SK-N-SH treated with all-trans-retinoic acid at 6 μM for 48 hours (cell line): ENCODE results near the gene ADCY5.

Experiments used
- ATAC-seq: fragments of 200-7000 bp; cut with Tn5 transposase; 3 replicates; pipeline ENCODE4 v1.9.1; 2020; ENCODE audit warnings: mild to moderate bottlenecking, moderate library complexity
- ARNTL ChIP-seq: fragments of 450-650 bp; formaldehyde crosslinking; IDR thresholded peaks from 2 replicates; pipeline ENCODE4 v1.5.0; 2020; ENCODE audit warnings: low read depth, mild to moderate bottlenecking, moderate library complexity, borderline replicate concordance
- BACH2 ChIP-seq: fragments of 250-450 bp; sonication (Bioruptor Pico); IDR thresholded peaks from 2 replicates; pipeline ENCODE4 v1.9.0; 2021; ENCODE audit warnings: mild to moderate bottlenecking, borderline replicate concordance
- CSDC2 ChIP-seq: fragments of 250-450 bp; sonication (Bioruptor Pico); IDR thresholded peaks from 2 replicates; pipeline ENCODE4 v1.5.0; 2020; ENCODE audit warnings: mild to moderate bottlenecking, moderate library complexity
- ESRRG ChIP-seq: fragments of 250-450 bp; sonication (Bioruptor Pico); IDR thresholded peaks from 2 replicates; pipeline ENCODE4 v1.6.1; 2021; ENCODE audit warnings: mild to moderate bottlenecking
- GLIS3 ChIP-seq: fragments of 250-450 bp; sonication (Bioruptor Pico); IDR thresholded peaks from 2 replicates; pipeline ENCODE4 v1.5.0; 2020; ENCODE audit warnings: mild to moderate bottlenecking, moderate library complexity
- ISL1 ChIP-seq: fragments of 250-450 bp; sonication (Bioruptor Pico); IDR thresholded peaks from 2 replicates; pipeline ENCODE4 v2.1.2; 2022; ENCODE audit warnings: mild to moderate bottlenecking, moderate library complexity
- OSR1 ChIP-seq: fragments of 250-450 bp; sonication (Bioruptor Pico); IDR thresholded peaks from 2 replicates; pipeline ENCODE4 v1.8.0; 2022; ENCODE audit warnings: moderate library complexity, mild to moderate bottlenecking, inconsistent platforms
- PPARA ChIP-seq: fragments of 250-450 bp; sonication (Bioruptor Pico); IDR thresholded peaks from 2 replicates; pipeline ENCODE4 v1.5.0; 2020; ENCODE audit warnings: mild to moderate bottlenecking, borderline replicate concordance
- RARB ChIP-seq: fragments of 250-450 bp; sonication (Bioruptor Pico); IDR thresholded peaks from 2 replicates; pipeline ENCODE4 v1.8.0; 2021; ENCODE audit warnings: mild to moderate bottlenecking, moderate library complexity
- SNAI2 ChIP-seq: fragments of 250-450 bp; sonication (Bioruptor Pico); IDR thresholded peaks from 2 replicates; pipeline ENCODE4 v1.5.0; 2020; ENCODE audit warnings: mild to moderate bottlenecking, moderate library complexity
- ZC3H10 ChIP-seq: fragments of 250-450 bp; sonication (Bioruptor Pico); IDR thresholded peaks from 2 replicates; pipeline ENCODE4 v1.5.1; 2021; ENCODE audit warnings: mild to moderate bottlenecking, moderate library complexity
- ZFP3 ChIP-seq: fragments of 250-450 bp; sonication (Bioruptor Pico); IDR thresholded peaks from 2 replicates; pipeline ENCODE4 v1.5.0; 2020; ENCODE audit warnings: mild to moderate bottlenecking, moderate library complexity
- ZNF565 ChIP-seq: fragments of 450-650 bp; formaldehyde crosslinking; conservative IDR thresholded peaks from 2 replicates; pipeline ENCODE4 v1.5.0; 2020; ENCODE audit warnings: low read depth, mild to moderate bottlenecking, moderate library complexity
- ZNF70 ChIP-seq: fragments of 450-650 bp; formaldehyde crosslinking; IDR thresholded peaks from 2 replicates; pipeline ENCODE4 v1.5.0; 2020; ENCODE audit warnings: mild to moderate bottlenecking, moderate library complexity
- TF ChIP-seq, protein P1 (sequence below): fragments of 250-450 bp; sonication (Bioruptor Pico); IDR thresholded peaks from 2 replicates; pipeline ENCODE4 v1.8.0; 2021; ENCODE audit warnings: low read depth, mild to moderate bottlenecking, moderate library complexity, borderline replicate concordance
- TF ChIP-seq, protein P2 (sequence below): fragments of 250-450 bp; sonication (Bioruptor Pico); IDR thresholded peaks from 2 replicates; pipeline ENCODE4 v1.8.0; 2020; ENCODE audit warnings: mild to moderate bottlenecking, moderate library complexity, borderline replicate concordance
- TF ChIP-seq, protein P3 (sequence below): fragments of 250-450 bp; sonication (Bioruptor Pico); IDR thresholded peaks from 2 replicates; pipeline ENCODE4 v1.5.0; 2020; ENCODE audit warnings: mild to moderate bottlenecking, moderate library complexity
- TF ChIP-seq, protein P4 (sequence below): fragments of 250-450 bp; sonication (Bioruptor Pico); IDR thresholded peaks from 2 replicates; pipeline ENCODE4 v1.5.1; 2020; ENCODE audit warnings: low read depth, mild to moderate bottlenecking, moderate library complexity
- TF ChIP-seq, protein P5 (sequence below): fragments of 250-450 bp; sonication (Bioruptor Pico); IDR thresholded peaks from 2 replicates; pipeline ENCODE4 v1.5.1; 2021; ENCODE audit warnings: mild to moderate bottlenecking, moderate library complexity

The ADCY5 gene

DNA sequence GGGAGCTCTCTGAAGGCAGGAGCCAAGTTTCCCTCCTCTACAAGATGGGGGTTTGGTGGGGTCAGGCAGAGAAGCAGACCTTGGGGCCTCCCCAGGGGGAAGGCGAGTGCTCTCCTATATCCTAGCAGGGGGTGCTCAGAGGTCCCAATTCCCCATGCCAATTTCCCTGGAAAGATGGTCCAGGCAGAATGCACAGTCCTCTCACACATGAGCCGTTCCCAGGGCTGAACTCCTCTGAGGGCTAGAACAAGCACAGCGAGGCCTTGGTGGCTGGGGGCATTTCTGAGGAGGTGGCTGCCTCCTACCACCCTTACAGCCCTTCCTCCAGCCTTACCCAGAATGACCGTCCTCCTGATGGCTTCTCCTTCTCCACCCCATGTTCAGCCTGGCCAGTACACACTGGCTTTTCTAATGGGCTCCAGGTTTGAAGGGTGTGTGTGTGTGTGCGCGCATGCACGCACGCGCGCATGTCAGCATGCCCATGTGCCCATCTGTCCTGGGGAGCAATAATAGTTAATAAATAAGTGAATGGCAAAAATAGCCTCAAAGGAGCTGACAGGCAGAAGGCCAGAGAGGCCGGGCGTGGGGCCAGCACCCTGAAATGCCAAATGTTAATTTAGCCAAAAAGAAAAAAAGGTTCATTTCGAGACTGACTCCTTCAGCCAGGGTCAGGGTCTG is 24.4 kb downstream of the ADCY5 start (continued):
- TF ChIP-seq, protein P1, sequence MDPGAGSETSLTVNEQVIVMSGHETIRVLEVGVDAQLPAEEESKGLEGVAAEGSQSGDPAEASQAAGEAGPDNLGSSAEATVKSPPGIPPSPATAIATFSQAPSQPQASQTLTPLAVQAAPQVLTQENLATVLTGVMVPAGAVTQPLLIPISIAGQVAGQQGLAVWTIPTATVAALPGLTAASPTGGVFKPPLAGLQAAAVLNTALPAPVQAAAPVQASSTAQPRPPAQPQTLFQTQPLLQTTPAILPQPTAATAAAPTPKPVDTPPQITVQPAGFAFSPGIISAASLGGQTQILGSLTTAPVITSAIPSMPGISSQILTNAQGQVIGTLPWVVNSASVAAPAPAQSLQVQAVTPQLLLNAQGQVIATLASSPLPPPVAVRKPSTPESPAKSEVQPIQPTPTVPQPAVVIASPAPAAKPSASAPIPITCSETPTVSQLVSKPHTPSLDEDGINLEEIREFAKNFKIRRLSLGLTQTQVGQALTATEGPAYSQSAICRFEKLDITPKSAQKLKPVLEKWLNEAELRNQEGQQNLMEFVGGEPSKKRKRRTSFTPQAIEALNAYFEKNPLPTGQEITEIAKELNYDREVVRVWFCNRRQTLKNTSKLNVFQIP (CRISPR knock-in tag) = no peak
- no peak for TF ChIP-seq RARB (CRISPR knock-in tag)
- TF ChIP-seq, protein P2, sequence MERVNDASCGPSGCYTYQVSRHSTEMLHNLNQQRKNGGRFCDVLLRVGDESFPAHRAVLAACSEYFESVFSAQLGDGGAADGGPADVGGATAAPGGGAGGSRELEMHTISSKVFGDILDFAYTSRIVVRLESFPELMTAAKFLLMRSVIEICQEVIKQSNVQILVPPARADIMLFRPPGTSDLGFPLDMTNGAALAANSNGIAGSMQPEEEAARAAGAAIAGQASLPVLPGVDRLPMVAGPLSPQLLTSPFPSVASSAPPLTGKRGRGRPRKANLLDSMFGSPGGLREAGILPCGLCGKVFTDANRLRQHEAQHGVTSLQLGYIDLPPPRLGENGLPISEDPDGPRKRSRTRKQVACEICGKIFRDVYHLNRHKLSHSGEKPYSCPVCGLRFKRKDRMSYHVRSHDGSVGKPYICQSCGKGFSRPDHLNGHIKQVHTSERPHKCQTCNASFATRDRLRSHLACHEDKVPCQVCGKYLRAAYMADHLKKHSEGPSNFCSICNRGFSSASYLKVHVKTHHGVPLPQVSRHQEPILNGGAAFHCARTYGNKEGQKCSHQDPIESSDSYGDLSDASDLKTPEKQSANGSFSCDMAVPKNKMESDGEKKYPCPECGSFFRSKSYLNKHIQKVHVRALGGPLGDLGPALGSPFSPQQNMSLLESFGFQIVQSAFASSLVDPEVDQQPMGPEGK (CRISPR knock-in tag) = no peak
- TF ChIP-seq ESRRG (CRISPR knock-in tag) = no peak

DNA sequence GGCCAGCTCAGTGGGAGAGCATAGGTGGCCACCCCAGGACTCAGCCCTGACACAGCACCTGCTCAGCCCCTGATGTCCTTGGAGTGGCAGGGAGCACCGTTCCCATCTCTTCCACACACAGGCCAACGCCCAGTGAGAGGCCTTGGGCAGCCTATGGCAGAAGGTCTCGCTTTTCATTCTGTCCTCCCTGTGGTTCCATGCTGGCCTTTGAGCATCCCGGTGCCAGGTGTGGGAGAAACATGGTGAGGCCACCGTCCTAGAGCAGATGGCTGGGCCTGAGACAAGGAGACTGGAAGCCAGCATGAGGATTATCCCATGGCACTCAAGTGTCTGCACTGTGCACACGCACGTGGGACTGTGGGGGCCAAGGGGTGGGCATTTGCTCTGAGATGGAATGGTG is 25.1 kb downstream of the ADCY5 start:
- no peak for ATAC-seq
- TF ChIP-seq, protein P3, sequence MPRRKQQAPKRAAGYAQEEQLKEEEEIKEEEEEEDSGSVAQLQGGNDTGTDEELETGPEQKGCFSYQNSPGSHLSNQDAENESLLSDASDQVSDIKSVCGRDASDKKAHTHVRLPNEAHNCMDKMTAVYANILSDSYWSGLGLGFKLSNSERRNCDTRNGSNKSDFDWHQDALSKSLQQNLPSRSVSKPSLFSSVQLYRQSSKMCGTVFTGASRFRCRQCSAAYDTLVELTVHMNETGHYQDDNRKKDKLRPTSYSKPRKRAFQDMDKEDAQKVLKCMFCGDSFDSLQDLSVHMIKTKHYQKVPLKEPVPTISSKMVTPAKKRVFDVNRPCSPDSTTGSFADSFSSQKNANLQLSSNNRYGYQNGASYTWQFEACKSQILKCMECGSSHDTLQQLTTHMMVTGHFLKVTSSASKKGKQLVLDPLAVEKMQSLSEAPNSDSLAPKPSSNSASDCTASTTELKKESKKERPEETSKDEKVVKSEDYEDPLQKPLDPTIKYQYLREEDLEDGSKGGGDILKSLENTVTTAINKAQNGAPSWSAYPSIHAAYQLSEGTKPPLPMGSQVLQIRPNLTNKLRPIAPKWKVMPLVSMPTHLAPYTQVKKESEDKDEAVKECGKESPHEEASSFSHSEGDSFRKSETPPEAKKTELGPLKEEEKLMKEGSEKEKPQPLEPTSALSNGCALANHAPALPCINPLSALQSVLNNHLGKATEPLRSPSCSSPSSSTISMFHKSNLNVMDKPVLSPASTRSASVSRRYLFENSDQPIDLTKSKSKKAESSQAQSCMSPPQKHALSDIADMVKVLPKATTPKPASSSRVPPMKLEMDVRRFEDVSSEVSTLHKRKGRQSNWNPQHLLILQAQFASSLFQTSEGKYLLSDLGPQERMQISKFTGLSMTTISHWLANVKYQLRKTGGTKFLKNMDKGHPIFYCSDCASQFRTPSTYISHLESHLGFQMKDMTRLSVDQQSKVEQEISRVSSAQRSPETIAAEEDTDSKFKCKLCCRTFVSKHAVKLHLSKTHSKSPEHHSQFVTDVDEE (CRISPR knock-in tag) = no peak
- TF ChIP-seq, protein P2 (CRISPR knock-in tag) = no peak
- no peak for TF ChIP-seq SNAI2 (CRISPR knock-in tag)
- TF ChIP-seq BACH2 (CRISPR knock-in tag) = no peak
- TF ChIP-seq CSDC2 = no peak
- no peak for TF ChIP-seq RARB (CRISPR knock-in tag)
- TF ChIP-seq GLIS3 = no peak
- TF ChIP-seq ZFP3 (CRISPR knock-in tag) = no peak
- TF ChIP-seq ARNTL = no peak
- no peak for TF ChIP-seq ZNF565 (CRISPR knock-in tag)
- no peak for TF ChIP-seq OSR1 (CRISPR knock-in tag)
- no peak for TF ChIP-seq ZC3H10
- no peak for TF ChIP-seq ZNF70 (CRISPR knock-in tag)
- TF ChIP-seq, protein P4, sequence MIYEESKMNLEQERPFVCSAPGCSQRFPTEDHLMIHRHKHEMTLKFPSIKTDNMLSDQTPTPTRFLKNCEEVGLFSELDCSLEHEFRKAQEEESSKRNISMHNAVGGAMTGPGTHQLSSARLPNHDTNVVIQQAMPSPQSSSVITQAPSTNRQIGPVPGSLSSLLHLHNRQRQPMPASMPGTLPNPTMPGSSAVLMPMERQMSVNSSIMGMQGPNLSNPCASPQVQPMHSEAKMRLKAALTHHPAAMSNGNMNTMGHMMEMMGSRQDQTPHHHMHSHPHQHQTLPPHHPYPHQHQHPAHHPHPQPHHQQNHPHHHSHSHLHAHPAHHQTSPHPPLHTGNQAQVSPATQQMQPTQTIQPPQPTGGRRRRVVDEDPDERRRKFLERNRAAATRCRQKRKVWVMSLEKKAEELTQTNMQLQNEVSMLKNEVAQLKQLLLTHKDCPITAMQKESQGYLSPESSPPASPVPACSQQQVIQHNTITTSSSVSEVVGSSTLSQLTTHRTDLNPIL = no peak
- no peak for TF ChIP-seq ISL1 (CRISPR knock-in tag)
- TF ChIP-seq, protein P5, sequence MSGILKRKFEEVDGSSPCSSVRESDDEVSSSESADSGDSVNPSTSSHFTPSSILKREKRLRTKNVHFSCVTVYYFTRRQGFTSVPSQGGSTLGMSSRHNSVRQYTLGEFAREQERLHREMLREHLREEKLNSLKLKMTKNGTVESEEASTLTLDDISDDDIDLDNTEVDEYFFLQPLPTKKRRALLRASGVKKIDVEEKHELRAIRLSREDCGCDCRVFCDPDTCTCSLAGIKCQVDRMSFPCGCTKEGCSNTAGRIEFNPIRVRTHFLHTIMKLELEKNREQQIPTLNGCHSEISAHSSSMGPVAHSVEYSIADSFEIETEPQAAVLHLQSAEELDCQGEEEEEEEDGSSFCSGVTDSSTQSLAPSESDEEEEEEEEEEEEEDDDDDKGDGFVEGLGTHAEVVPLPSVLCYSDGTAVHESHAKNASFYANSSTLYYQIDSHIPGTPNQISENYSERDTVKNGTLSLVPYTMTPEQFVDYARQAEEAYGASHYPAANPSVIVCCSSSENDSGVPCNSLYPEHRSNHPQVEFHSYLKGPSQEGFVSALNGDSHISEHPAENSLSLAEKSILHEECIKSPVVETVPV (CRISPR knock-in tag) = no peak
- TF ChIP-seq PPARA (CRISPR knock-in tag) = no peak
- no peak for TF ChIP-seq ESRRG (CRISPR knock-in tag)
- TF ChIP-seq, all 23 proteins: peak for 0

DNA sequence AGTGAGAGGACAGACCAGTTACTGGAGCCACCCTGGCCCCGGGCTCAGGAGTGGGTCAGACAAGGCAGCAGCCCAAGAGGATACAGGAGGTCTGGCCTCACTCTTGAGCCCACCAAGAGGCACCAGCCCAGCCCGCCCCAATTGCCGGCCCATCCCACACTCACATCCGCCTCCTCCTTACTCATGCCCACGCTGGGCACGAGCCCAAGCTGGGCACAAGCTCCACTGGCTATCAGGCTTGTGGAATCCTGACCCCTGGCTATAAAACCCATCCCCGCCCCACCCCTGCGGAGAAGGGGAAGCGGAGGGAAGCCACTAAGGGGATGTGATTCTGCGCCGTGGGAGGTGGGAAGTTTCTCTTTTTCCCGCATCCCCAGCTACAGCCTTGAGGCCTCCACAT is 25.9 kb downstream of the ADCY5 start:
- no peak for ATAC-seq
- no peak for TF ChIP-seq CSDC2
- TF ChIP-seq, all 23 proteins: peak for 0
